ENCODE results near the gene GRIK4. TPM values are rescaled to one million over a fixed set of nuclear protein-coding genes. Genes with fewer than 3 reads are reported as not detected.

The GRIK4 gene
- total RNA-seq, 1 experiment from 2014 or later: not detected

DNA sequence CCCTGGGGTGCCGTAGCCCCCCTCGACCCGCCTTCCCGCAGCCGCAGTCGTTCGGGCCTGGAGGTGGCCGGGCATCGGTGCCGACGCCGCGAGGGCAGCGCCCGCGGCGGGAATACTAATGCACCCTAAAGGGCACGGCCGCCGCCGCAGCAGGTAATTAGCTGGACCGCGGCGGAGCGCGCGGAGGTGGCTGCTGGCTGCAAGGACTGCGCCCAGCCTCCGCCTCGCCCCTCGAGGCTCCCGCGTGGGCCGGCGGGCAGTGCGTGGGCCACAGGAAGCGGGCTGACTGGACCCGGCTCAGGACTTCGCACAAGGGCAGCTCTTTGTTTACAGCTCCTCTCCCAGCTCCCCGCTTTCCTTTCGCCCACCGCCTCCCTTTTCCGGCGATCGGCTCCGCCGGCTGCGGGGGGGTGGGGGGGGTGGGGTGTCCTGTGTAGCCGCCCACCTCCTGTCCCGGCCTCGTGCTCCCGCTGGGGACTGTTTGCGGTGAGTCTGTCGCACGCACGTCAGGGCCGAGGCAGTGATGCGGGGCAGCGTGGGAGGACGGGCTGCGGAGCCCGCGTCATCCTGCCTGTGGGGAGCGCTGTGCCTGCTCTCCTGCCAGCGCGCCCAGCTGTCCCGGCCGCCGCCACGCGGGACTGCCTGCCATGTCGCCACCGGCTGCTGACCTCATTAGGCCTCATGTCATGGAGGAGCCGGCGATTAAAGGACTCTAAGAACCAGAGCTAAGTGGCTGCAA, 53.2 kb downstream of the GRIK4 start:
- Mint-ChIP-seq H3K4me3 (ENCODE audit: unreplicated experiment) (no peak overlapping the region), H3K36me3 (ENCODE audit: insufficient read depth, unreplicated experiment) (no peaks in the 10 kb centered on the region), H3K4me1 (ENCODE audit: insufficient read depth, unreplicated experiment) (peaks cover 9% of the 10 kb centered on the region), H3K27me3 (ENCODE audit: insufficient read depth, unreplicated experiment) (peaks cover 11% of the 10 kb centered on the region), H3K9me3 (ENCODE audit: unreplicated experiment) (no peaks in the 10 kb centered on the region), H3K27ac (ENCODE audit: low read depth, unreplicated experiment) (no peak overlapping the region)
- BruUV-seq (replicated peaks): no TSS peak
- peak; percentile 30 for DNase-seq (ENCODE audit: unreplicated experiment)
- CTCF ChIA-PET: no interaction called here
- POLR2A ChIA-PET: no interaction called here
- intact Hi-C loops (cut with micrococcal nuclease): no loop called here
- TF ChIP-seq, protein P1, sequence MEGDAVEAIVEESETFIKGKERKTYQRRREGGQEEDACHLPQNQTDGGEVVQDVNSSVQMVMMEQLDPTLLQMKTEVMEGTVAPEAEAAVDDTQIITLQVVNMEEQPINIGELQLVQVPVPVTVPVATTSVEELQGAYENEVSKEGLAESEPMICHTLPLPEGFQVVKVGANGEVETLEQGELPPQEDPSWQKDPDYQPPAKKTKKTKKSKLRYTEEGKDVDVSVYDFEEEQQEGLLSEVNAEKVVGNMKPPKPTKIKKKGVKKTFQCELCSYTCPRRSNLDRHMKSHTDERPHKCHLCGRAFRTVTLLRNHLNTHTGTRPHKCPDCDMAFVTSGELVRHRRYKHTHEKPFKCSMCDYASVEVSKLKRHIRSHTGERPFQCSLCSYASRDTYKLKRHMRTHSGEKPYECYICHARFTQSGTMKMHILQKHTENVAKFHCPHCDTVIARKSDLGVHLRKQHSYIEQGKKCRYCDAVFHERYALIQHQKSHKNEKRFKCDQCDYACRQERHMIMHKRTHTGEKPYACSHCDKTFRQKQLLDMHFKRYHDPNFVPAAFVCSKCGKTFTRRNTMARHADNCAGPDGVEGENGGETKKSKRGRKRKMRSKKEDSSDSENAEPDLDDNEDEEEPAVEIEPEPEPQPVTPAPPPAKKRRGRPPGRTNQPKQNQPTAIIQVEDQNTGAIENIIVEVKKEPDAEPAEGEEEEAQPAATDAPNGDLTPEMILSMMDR (IDR thresholded peaks at IDR 0.05; ENCODE audit: unreplicated experiment): no peak

DNA sequence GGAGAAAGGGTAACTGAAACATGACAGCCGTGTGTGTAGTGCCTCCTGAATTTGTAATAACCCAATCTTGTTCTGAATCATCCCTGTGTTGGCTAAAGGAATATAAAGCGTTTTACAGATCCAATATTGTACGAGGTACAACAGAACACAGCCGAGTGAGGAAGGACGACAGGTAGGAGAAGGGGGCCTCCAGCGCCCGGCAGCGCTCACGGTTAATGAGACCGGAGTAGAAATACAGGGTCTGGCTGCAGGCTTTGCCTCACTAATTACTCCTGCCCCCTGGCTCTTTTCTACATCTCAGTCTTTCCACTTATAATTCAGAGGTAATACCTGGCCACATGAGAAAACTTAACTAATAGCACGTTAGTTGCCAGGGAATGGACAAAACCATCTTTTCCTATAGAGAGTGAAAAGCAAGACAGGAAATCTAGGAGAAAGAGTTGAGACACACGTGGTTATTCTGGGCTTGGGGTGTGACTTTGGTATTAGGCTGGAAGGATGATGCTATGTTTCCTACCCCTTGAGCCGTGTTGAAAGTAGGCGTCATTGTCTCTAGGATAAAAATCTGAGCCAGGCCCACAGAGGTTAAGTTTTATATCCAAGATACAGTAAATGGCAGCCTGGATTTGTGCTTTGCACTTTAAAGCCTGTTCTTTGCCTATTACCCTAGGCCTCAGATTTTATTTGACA, 54.1 kb downstream of the GRIK4 start:
- no peak overlapping the region for H3K4me3 Mint-ChIP-seq (ENCODE audit: unreplicated experiment)
- DNase-seq (ENCODE audit: unreplicated experiment): peak; percentile 22
- H3K9me3 Mint-ChIP-seq (ENCODE audit: unreplicated experiment): no peaks in the 10 kb centered on the region
- no peaks in the 10 kb centered on the region for H3K36me3 Mint-ChIP-seq (ENCODE audit: insufficient read depth, unreplicated experiment)
- peaks cover 11% of the 10 kb centered on the region for H3K27me3 Mint-ChIP-seq (ENCODE audit: insufficient read depth, unreplicated experiment)
- TF ChIP-seq, protein P1 (IDR thresholded peaks at IDR 0.05; ENCODE audit: unreplicated experiment): no peak
- BruUV-seq (replicated peaks): no TSS peak
- H3K27ac Mint-ChIP-seq (ENCODE audit: low read depth, unreplicated experiment): no peak overlapping the region
- ChIA-PET POLR2A (interaction anchor here (0.5 kb wide), 1 partner anchor 18 kb away, joined by 3 read pairs; no protein-coding TSS in a partner anchor), CTCF (interaction anchor here (0.7 kb wide), 1 partner anchor 550 kb away, joined by 3 read pairs; no protein-coding TSS in a partner anchor)
- H3K4me1 Mint-ChIP-seq (ENCODE audit: insufficient read depth, unreplicated experiment): peaks cover 9% of the 10 kb centered on the region
- intact Hi-C loops (cut with micrococcal nuclease): no loop called here

DNA sequence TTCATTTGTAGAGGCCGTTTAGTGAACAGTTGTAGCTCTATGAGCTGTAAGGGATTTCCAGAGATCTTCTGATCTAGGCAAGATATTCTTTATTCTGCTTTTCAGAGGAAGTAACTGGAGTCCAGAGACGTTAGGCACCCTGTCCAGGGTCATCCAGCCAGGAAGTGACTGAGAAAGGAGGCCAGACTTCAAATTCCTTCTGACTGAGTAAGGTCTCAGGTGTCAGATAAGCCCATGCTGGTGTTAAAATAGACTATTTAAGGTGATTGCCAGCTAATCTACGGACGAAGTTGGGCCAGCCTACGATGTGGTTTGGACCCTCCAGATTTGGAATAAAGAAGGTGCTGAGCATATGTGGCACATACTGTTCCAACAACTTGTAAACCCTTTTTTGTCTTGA, 54.6 kb downstream of the GRIK4 start:
- CTCF ChIA-PET: interaction anchor here (0.7 kb wide), 1 partner anchor 550 kb away, joined by 3 read pairs; no protein-coding TSS in a partner anchor
- no peaks in the 10 kb centered on the region for H3K9me3 Mint-ChIP-seq (ENCODE audit: unreplicated experiment)
- POLR2A ChIA-PET: interaction anchor here (0.5 kb wide), 1 partner anchor 17 kb away, joined by 3 read pairs; no protein-coding TSS in a partner anchor
- BruUV-seq (replicated peaks): no TSS peak
- H3K4me3 Mint-ChIP-seq (ENCODE audit: unreplicated experiment): no peak overlapping the region
- H3K4me1 Mint-ChIP-seq (ENCODE audit: insufficient read depth, unreplicated experiment): peaks cover 9% of the 10 kb centered on the region
- no peaks in the 10 kb centered on the region for H3K36me3 Mint-ChIP-seq (ENCODE audit: insufficient read depth, unreplicated experiment)
- TF ChIP-seq, protein P1 (IDR thresholded peaks at IDR 0.05; ENCODE audit: unreplicated experiment): no peak
- H3K27me3 Mint-ChIP-seq (ENCODE audit: insufficient read depth, unreplicated experiment): peaks cover 16% of the 10 kb centered on the region
- intact Hi-C loops (cut with micrococcal nuclease): no loop called here
- peak; percentile 39 for DNase-seq (ENCODE audit: unreplicated experiment)
- no peak overlapping the region for H3K27ac Mint-ChIP-seq (ENCODE audit: low read depth, unreplicated experiment)

DNA sequence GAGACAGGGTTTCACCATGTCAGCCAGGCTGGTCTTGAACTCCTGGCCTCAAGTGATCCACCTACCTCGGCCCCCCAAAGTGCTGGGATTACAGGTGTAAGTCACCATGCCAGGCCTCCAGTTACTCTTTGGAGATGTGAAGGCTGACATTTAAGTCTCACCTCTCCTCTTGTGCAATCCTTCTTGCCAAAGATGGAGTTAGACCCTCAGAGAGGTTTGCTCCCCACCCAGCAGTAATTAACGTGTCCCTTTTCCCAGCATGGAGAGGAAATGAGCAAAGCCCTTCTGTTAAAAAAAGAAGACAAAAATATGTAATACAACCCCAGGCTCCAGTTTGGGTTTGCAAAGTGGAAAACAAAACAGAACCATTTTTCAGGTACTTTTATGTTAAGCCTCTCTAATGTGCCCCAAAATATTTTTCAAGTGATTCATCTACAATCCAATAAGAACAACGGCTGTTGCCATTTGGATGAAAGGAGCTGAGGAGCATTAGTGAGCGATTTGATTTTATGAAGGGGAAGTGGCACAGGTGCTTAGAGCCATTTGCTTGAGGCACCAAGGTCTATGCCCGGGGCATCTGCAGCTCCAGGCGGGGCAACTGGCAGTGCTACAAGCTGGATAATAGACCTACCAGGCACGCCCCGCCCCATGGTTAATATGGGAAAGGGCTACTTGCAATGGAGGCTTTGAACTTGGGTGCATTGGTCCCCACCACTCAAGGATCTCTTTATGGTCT, 57.2 kb downstream of the GRIK4 start:
- TF ChIP-seq, protein P1 (IDR thresholded peaks at IDR 0.05; ENCODE audit: unreplicated experiment): no peak
- ChIA-PET POLR2A (interaction anchor here (0.7 kb wide), 1 partner anchor 1955 kb away, joined by 3 read pairs; no protein-coding TSS in a partner anchor), CTCF (no interaction called here)
- DNase-seq (ENCODE audit: unreplicated experiment): no peak
- peaks cover 11% of the 10 kb centered on the region for H3K27me3 Mint-ChIP-seq (ENCODE audit: insufficient read depth, unreplicated experiment)
- no peak overlapping the region for H3K4me3 Mint-ChIP-seq (ENCODE audit: unreplicated experiment)
- no peaks in the 10 kb centered on the region for H3K36me3 Mint-ChIP-seq (ENCODE audit: insufficient read depth, unreplicated experiment)
- BruUV-seq (replicated peaks): no TSS peak
- no peaks in the 10 kb centered on the region for H3K9me3 Mint-ChIP-seq (ENCODE audit: unreplicated experiment)
- H3K4me1 Mint-ChIP-seq (ENCODE audit: insufficient read depth, unreplicated experiment): peaks cover 9% of the 10 kb centered on the region
- no peak overlapping the region for H3K27ac Mint-ChIP-seq (ENCODE audit: low read depth, unreplicated experiment)
- intact Hi-C loops (cut with micrococcal nuclease): no loop called here

All from MCF 10A (cell line).